Activated CD4-positive, CD25-positive, alpha-beta regulatory T cell treated with anti-CD3 and anti-CD28 coated beads, Interleukin-2, amount 50 U/mL, for 16 hours (primary cell): ENCODE measurements around the gene KHDRBS2.

Experiments
- DNase-seq: peaks from one replicate; pipeline ENCODE4 v3.0.0-alpha.2; 2020; ENCODE audit warnings: low read depth, low spot score

Gene KHDRBS2

GRCh38 chr6:62285612-62286469 lies at the start of gene KHDRBS2:
TSS of gene KHDRBS2 (minus strand) at chr6:62286225.
- DNase-seq: no peak

- no peak for DNase-seq
Observed at GRCh38 chr6:62328607-62329006, 42.6 kb upstream of the KHDRBS2 start.

GRCh38 chr6:62324834-62325233 lies 38.8 kb upstream of the KHDRBS2 start:
- no peak for DNase-seq

GRCh38 chr6:62323818-62324431 lies 37.9 kb upstream of the KHDRBS2 start:
- no peak for DNase-seq

- DNase-seq: no peak
Observed at GRCh38 chr6:62298745-62299392, 12.8 kb upstream of the KHDRBS2 start.

- DNase-seq: no peak
Observed at GRCh38 chr6:62296541-62296940, 10.5 kb upstream of the KHDRBS2 start.

GRCh38 chr6:62288974-62289373 lies 2.9 kb upstream of the KHDRBS2 start:
- no peak for DNase-seq

GRCh38 chr6:62288562-62288961 lies 2.5 kb upstream of the KHDRBS2 start:
- no peak for DNase-seq

- no peak for DNase-seq
Observed at GRCh38 chr6:62286470-62286843, 432 bp upstream of the KHDRBS2 start.

- DNase-seq: no peak
Observed at GRCh38 chr6:62284725-62285124, 1.3 kb downstream of the KHDRBS2 start.

- DNase-seq: no peak
Observed at GRCh38 chr6:62283796-62284411, 2.1 kb downstream of the KHDRBS2 start.

- no peak for DNase-seq
Observed at GRCh38 chr6:62283365-62283764, 2.7 kb downstream of the KHDRBS2 start.

GRCh38 chr6:62280099-62280498 lies 5.9 kb downstream of the KHDRBS2 start:
- DNase-seq: no peak

- no peak for DNase-seq
Observed at GRCh38 chr6:62272114-62272513, 13.9 kb downstream of the KHDRBS2 start.

GRCh38 chr6:62265906-62266525 lies 20.0 kb downstream of the KHDRBS2 start:
- no peak for DNase-seq

- DNase-seq: no peak
Observed at GRCh38 chr6:62262283-62262682, 23.7 kb downstream of the KHDRBS2 start.

GRCh38 chr6:62246087-62246486 lies 39.9 kb downstream of the KHDRBS2 start:
- no peak for DNase-seq

- no peak for DNase-seq
Observed at GRCh38 chr6:62236784-62237183, 49.2 kb downstream of the KHDRBS2 start.

GRCh38 chr6:62229231-62229630 lies 56.8 kb downstream of the KHDRBS2 start:
- DNase-seq: no peak

GRCh38 chr6:62217866-62218265 lies 68.2 kb downstream of the KHDRBS2 start:
- no peak for DNase-seq

GRCh38 chr6:62202078-62202477 lies 83.9 kb downstream of the KHDRBS2 start:
- no peak for DNase-seq

- no peak for DNase-seq
Observed at GRCh38 chr6:62192593-62192992, 93.4 kb downstream of the KHDRBS2 start.
